H1 (cell line): ENCODE measurements around the gene SPOCD1. TPM values are rescaled to one million over a fixed set of nuclear protein-coding genes. Genes with fewer than 3 reads are reported as not detected.

ENCODE experiments used
- GABPA ChIP-seq: IDR thresholded peaks from 2 replicates; pipeline ENCODE4 v1.6.1; 2011; ENCODE audit warnings: mild to moderate bottlenecking, low read length, moderate library complexity, borderline replicate concordance; ENCODE audit not compliant: insufficient read depth
- ZNF274 ChIP-seq: IDR thresholded peaks from 2 replicates; pipeline ENCODE4 v1.7.0; 2012; ENCODE audit warnings: low read length, borderline replicate concordance; ENCODE audit errors: extremely low read depth
- polyA plus RNA-seq, 7 experiments: library from polyadenylated mRNA; depleted of rRNA in 3 of 7; stranded (reverse) in 5 of 7; unstranded in 2 of 7; fragments of >200 nt in 5 of 7; fragments of 200-250 nt in 2 of 7; gene quantifications; 1 replicate in 5 of 7; 2 replicates in 1 of 7; 4 replicates in 1 of 7; pipeline versions ENCODE4 v1.2.1 to v1.2.3, GENCODE V29; 2011 to 2013; ENCODE audit warnings: missing spikeins in 2 of 7, mixed read lengths in 2 of 7
- total RNA-seq: library from RNA; stranded (reverse); fragmentation: NEBNext Ultra II Directional; extraction: Animal tissue kit (Norgen Biotek cat#: 25700); gene quantifications from 2 replicates; pipeline ENCODE4 v1.2.1, GENCODE V29; 2021
- TF ChIP-seq, protein P1 (sequence below): IDR thresholded peaks from 2 replicates; pipeline ENCODE4 v1.6.1; 2012; ENCODE audit warnings: low read length, inconsistent platforms

Gene SPOCD1
- total and polyA plus RNA-seq, 2 of the 8 experiments (the other 6 are each of a cell fraction or from before 2014, with no cell fraction given) = 1.8 to 2.9 TPM

DNA sequence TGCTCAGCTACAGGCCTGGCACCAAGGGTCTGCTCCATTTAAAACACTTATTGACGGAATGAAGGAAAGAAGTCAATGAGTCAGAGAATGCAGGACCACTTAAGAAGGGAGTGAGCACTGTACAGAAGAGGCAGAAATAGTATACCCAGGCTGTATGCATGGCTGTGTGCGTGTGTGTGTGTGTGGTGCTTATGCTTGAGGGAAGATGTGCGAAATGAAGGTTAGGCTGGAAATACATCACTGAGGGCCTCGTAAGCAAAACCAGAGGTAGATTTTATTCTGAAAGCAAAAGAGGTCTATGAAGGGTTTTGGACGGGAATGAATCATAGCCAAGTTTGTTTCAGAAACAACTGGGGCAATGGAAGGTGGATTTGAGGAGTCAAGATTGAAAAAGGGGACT, 42.0 kb downstream of the SPOCD1 start (continued):
- TF ChIP-seq ZNF274 = no peak
- TF ChIP-seq, protein P1, sequence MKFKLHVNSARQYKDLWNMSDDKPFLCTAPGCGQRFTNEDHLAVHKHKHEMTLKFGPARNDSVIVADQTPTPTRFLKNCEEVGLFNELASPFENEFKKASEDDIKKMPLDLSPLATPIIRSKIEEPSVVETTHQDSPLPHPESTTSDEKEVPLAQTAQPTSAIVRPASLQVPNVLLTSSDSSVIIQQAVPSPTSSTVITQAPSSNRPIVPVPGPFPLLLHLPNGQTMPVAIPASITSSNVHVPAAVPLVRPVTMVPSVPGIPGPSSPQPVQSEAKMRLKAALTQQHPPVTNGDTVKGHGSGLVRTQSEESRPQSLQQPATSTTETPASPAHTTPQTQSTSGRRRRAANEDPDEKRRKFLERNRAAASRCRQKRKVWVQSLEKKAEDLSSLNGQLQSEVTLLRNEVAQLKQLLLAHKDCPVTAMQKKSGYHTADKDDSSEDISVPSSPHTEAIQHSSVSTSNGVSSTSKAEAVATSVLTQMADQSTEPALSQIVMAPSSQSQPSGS = no peak
- TF ChIP-seq GABPA = no peak
- TF ChIP-seq, all 59 proteins: peak for 0
